Kasumi-1 (cell line): ENCODE results near the gene CFAP74.
A peak's percentile ranks its signal among the peaks of the same experiment; 100 is the strongest.

Experiments
- DNase-seq, 2 experiments: peaks; one replicate each; lab custom pipeline; 2025; lab: John Stamatoyannopoulos, UW

CFAP74 gene

GRCh38 chr1:1928231-1929101 lies 75.1 kb downstream of the CFAP74 start:
- DNase-seq, result no peak

GRCh38 chr1:1927751-1928150 lies 75.8 kb downstream of the CFAP74 start:
- DNase-seq, result no peak

- no peak for DNase-seq
These were observed 76.5 kb downstream of the CFAP74 start for GRCh38 chr1:1926886-1927660.

GRCh38 chr1:1926346-1926811 lies 77.2 kb downstream of the CFAP74 start:
- no peak for DNase-seq

- DNase-seq, result no peak
These were observed 77.9 kb downstream of the CFAP74 start for GRCh38 chr1:1925437-1926345.

GRCh38 chr1:1924849-1925248 lies 78.7 kb downstream of the CFAP74 start:
- no peak for DNase-seq

- DNase-seq, result no peak
These were observed 79.2 kb downstream of the CFAP74 start for GRCh38 chr1:1924386-1924785.

- DNase-seq, result no peak
These were observed 80.4 kb downstream of the CFAP74 start for GRCh38 chr1:1922956-1923833.

GRCh38 chr1:1922702-1922955 lies 81.0 kb downstream of the CFAP74 start:
- DNase-seq, result no peak

GRCh38 chr1:1921901-1922701 lies 81.5 kb downstream of the CFAP74 start:
- no peak for DNase-seq

- no peak for DNase-seq
These were observed 82.1 kb downstream of the CFAP74 start for GRCh38 chr1:1921459-1921862.

GRCh38 chr1:1920608-1921458 lies 82.8 kb downstream of the CFAP74 start:
- DNase-seq, result no peak

- DNase-seq, result no peak
These were observed 83.5 kb downstream of the CFAP74 start for GRCh38 chr1:1920057-1920607.

GRCh38 chr1:1919304-1920056 lies 84.1 kb downstream of the CFAP74 start:
- DNase-seq, result peak; percentile 87 to 88

GRCh38 chr1:1918901-1919303 lies 84.7 kb downstream of the CFAP74 start, which contains the start of gene TMEM52:
Gene TMEM52 (minus strand): TSS chr1:1919279. CDS start chr1:1919265, 14 bp downstream.
- DNase-seq, result no peak

GRCh38 chr1:1917995-1918900 lies 85.3 kb downstream of the CFAP74 start:
- no peak for DNase-seq

GRCh38 chr1:1917304-1917976 lies 86.1 kb downstream of the CFAP74 start:
- DNase-seq, result no peak
